ENCODE results near the gene PSMB5. TPM values are rescaled to one million over a fixed set of nuclear protein-coding genes. Genes with fewer than 3 reads are reported as not detected.

Gene PSMB5
- total and polyA plus RNA-seq, 2 of the 13 experiments (the other 11 are each of a cell fraction or from before 2014, with no cell fraction given): 705 to 871 TPM

- TF ChIP-seq ZNF784 (CRISPR knock-in tag; IDR thresholded peaks at IDR 0.05; ENCODE audit: borderline replicate concordance) (peak; percentile 99), NAIF1 (CRISPR knock-in tag; IDR thresholded peaks at IDR 0.05; ENCODE audit: borderline replicate concordance) (peak; percentile 95), HMG20B (CRISPR knock-in tag; conservative IDR thresholded peaks at IDR 0.05) (peak; percentile 96), RBM39 (IDR thresholded peaks at IDR 0.05; ENCODE audit: low read depth, low read length, poor library complexity, severe bottlenecking) (peak; percentile 100), ATRX (CRISPR knock-in tag; IDR thresholded peaks at IDR 0.05; ENCODE audit: borderline replicate concordance) (peak; percentile 95; the same call in 1 of the 2 replicates), ZNF776 (CRISPR knock-in tag; IDR thresholded peaks at IDR 0.05) (peak; percentile 99), ZNF768 (CRISPR knock-in tag; IDR thresholded peaks at IDR 0.05) (peak; percentile 93), ZNF484 (CRISPR knock-in tag; IDR thresholded peaks at IDR 0.05; ENCODE audit: borderline replicate concordance, low read depth) (no peak; the same call in 1 of the 2 replicates), MXD4 (CRISPR knock-in tag; IDR thresholded peaks at IDR 0.05) (peak; percentile 99), AHDC1 (CRISPR knock-in tag; IDR thresholded peaks at IDR 0.05; ENCODE audit: borderline replicate concordance) (no peak), SP5 (CRISPR knock-in tag; IDR thresholded peaks at IDR 0.05; ENCODE audit: borderline replicate concordance, low read depth) (peak; percentile 74; the same call in 1 of the 2 replicates), RBAK (CRISPR knock-in tag; IDR thresholded peaks at IDR 0.05) (peak; percentile 71; the same call in 1 of the 2 replicates), CREB3 (CRISPR knock-in tag; IDR thresholded peaks at IDR 0.05) (peak; percentile 99), NRL (CRISPR knock-in tag; IDR thresholded peaks at IDR 0.05; ENCODE audit: borderline replicate concordance) (peak; percentile 100), ZNF30 (CRISPR knock-in tag; IDR thresholded peaks at IDR 0.05) (peak; percentile 92; the same call in 1 of the 2 replicates), ZNF383 (CRISPR knock-in tag; IDR thresholded peaks at IDR 0.05; ENCODE audit: borderline replicate concordance) (no peak), ZNF276 (CRISPR knock-in tag; IDR thresholded peaks at IDR 0.05; ENCODE audit: low read depth) (peak; percentile 97), CAMTA2 (CRISPR knock-in tag; IDR thresholded peaks at IDR 0.05; ENCODE audit: borderline replicate concordance) (peak; percentile 99), ZNF460 (CRISPR knock-in tag; IDR thresholded peaks at IDR 0.05; ENCODE audit: borderline replicate concordance) (peak; percentile 26; the same call in 1 of the 2 replicates)
Measured at GRCh38 chr14:23006544-23007419, 27.9 kb downstream of the PSMB5 start (continued).
